ENCODE results near the gene XRCC3.

DNA sequence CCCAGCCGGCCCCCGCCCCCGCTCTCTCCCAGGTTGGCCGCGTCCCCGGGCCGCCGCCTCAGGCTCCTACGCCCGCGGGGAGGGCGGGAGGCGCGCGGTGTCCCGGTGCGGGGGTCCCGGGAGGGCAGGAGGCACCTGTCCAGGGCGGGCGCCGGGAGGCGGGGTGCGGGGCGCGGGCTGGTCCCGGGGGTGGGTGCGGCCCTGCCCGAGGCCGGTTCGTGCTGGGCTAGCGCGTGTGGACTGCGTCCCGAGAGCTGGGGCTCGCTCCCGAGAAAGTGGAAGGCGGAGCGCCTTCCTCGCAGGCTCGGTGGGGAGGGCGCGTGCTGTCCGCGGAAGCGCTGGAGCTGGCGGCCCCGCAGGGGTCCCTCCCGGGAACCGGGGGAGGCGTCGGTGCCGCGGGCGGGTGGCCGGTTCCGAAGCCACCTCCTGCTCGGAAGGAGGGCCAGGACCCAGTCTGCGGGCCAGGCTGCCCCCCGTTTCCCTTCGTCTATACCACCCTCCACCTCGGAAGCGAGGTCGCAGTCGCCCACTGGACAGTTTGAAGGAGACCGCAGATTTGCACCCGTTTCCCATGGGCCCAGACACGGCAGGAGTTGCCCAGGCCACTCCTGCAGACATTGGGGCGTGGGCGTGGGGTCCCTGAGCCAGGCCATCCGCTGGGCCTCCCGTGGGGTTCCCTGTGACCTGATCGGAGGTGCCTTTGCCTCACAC is 995 bp upstream of the XRCC3 start:
- no peak for TF ChIP-seq POLR2AphosphoS5 (IDR thresholded peaks at IDR 0.05; ENCODE audit: low read depth, low read length)
- TF ChIP-seq, protein P1, sequence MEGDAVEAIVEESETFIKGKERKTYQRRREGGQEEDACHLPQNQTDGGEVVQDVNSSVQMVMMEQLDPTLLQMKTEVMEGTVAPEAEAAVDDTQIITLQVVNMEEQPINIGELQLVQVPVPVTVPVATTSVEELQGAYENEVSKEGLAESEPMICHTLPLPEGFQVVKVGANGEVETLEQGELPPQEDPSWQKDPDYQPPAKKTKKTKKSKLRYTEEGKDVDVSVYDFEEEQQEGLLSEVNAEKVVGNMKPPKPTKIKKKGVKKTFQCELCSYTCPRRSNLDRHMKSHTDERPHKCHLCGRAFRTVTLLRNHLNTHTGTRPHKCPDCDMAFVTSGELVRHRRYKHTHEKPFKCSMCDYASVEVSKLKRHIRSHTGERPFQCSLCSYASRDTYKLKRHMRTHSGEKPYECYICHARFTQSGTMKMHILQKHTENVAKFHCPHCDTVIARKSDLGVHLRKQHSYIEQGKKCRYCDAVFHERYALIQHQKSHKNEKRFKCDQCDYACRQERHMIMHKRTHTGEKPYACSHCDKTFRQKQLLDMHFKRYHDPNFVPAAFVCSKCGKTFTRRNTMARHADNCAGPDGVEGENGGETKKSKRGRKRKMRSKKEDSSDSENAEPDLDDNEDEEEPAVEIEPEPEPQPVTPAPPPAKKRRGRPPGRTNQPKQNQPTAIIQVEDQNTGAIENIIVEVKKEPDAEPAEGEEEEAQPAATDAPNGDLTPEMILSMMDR (IDR thresholded peaks at IDR 0.05; ENCODE audit: control extremely low read depth in 1 of 3, insufficient read depth in 1 of 3, low read depth in 1 of 3, low read length in 3 of 3) = no peak
- TF ChIP-seq CEBPB (IDR thresholded peaks at IDR 0.05; ENCODE audit: low read depth, low read length) = no peak
- TF ChIP-seq, protein P2, sequence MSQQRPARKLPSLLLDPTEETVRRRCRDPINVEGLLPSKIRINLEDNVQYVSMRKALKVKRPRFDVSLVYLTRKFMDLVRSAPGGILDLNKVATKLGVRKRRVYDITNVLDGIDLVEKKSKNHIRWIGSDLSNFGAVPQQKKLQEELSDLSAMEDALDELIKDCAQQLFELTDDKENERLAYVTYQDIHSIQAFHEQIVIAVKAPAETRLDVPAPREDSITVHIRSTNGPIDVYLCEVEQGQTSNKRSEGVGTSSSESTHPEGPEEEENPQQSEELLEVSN (IDR thresholded peaks at IDR 0.05) = no peak
- TF ChIP-seq GABPA (IDR thresholded peaks at IDR 0.05; ENCODE audit: borderline replicate concordance, insufficient read depth, low read length) = 0 out of 2 replicates have a peak, but pooled peaks have one; percentile 6
- no peak for TF ChIP-seq RXRA (IDR thresholded peaks at IDR 0.05; ENCODE audit: insufficient read depth, low read depth, low read length)
- TF ChIP-seq TCF12 (IDR thresholded peaks at IDR 0.05; ENCODE audit: low read depth, low read length) = no peak
- no peak for TF ChIP-seq RAD21 (IDR thresholded peaks at IDR 0.05 in 1 of 2, conservative IDR thresholded peaks at IDR 0.05 in 1 of 2; ENCODE audit: low read depth in 2 of 2, low read length in 2 of 2)
- TF ChIP-seq KDM5A (IDR thresholded peaks at IDR 0.05; ENCODE audit: low read length) = no peak
- no peak for TF ChIP-seq JUN (IDR thresholded peaks at IDR 0.05; ENCODE audit: low read depth, low read length)
- no peak for TF ChIP-seq POLR2A (IDR thresholded peaks at IDR 0.05; ENCODE audit: control extremely low read depth in 1 of 2, low read depth in 2 of 2, low read length in 2 of 2)
- TF ChIP-seq EZH2 (IDR thresholded peaks at IDR 0.05; ENCODE audit: low read depth, low read length, severe bottlenecking) = no peak
- no peak for TF ChIP-seq YY1 (IDR thresholded peaks at IDR 0.05; ENCODE audit: low read depth, low read length)

Measured in H1 (cell line).